Adrenal gland (tissue), 12 donors: ENCODE results near the gene ABLIM2. TPM values are rescaled to one million over a fixed set of nuclear protein-coding genes. Genes with fewer than 3 reads are reported as not detected.

Experiments
- DNase-seq, 7 donors: peaks; one replicate each; pipeline ENCODE4 v3.0.0-alpha.2; 2019 to 2020
- H3K27ac ChIP-seq, 5 donors: fragments of 200-600 bp; sonication (generic) in 4 of 5; 1 replicate in 3 of 5; 2 replicates in 2 of 5; pipeline versions ENCODE4 v1.5.1 to v1.8.0; 2016 to 2020; ENCODE audit warnings: mild to moderate bottlenecking in 1 of 5
- H3K27me3 ChIP-seq: fragments of 200-600 bp; 2 replicates; pipeline ENCODE4 v1.8.0; 2021
- H3K36me3 ChIP-seq, 2 donors: fragments of 200-600 bp; replicated peaks in 1 of 2; 1 replicate in 1 of 2; 2 replicates in 1 of 2; pipeline versions ENCODE4 v1.5.1 to v1.8.0; 2018 to 2022
- H3K4me1 ChIP-seq, 2 donors: fragments of 200-600 bp; replicated peaks in 1 of 2; 1 replicate in 1 of 2; 2 replicates in 1 of 2; pipeline versions ENCODE4 v1.5.1 to v1.8.0; 2018 to 2021
- H3K4me3 ChIP-seq, 4 donors: fragments of 200-600 bp; sonication (generic) in 3 of 4; one replicate each; pipeline ENCODE4 v1.5.1; 2016 to 2018
- H3K9me3 ChIP-seq, 3 donors: fragments of 200-600 bp; sonication (generic) in 1 of 3; replicated peaks in 1 of 3; 1 replicate in 2 of 3; 2 replicates in 1 of 3; pipeline versions ENCODE4 v1.5.1 to v1.8.0; 2016 to 2021
- POLR2A ChIP-seq, 2 donors: fragments of 450-650 bp; IDR thresholded peaks; one replicate each; pipeline ENCODE4 v1.6.1; 2017; ENCODE audit warnings: antibody characterized with exemption in 2 of 2, mild to moderate bottlenecking in 2 of 2, moderate library complexity in 1 of 2
- WGBS, 4 donors: extraction: QIAGEN DNeasy Blood & Tissue Kit in 2 of 4; methylation state at CpG; one replicate each; pipeline versions ENCODE4 v1.1.5 to v1.1.7; 2013 to 2017; 5-methylcytosine and 5-hydroxymethylcytosine counted together
- intact Hi-C, 2 donors: fragments of 100-400 bp; cut with DNase I; formaldehyde crosslinking; loops; one replicate each; pipeline versions ENCODE4 v1.14.1 to v1.15.0; 2022 to 2023
- microRNA counts, 2 donors: library from miRNA; unstranded; fragments of <30 nt; microRNA quantifications; one replicate each; lab custom pipeline; 2016
- microRNA-seq, 3 donors: library from miRNA; unstranded; fragments of <30 nt; microRNA quantifications; one replicate each; pipeline ENCODE4, GENCODE V29; 2017 to 2020
- polyA plus RNA-seq, 3 donors: library from polyadenylated mRNA; stranded (reverse); fragments of 200-250 nt in 2 of 3; fragments of 350-450 nt in 1 of 3; fragmentation: Illumina TruSeq in 1 of 3; extraction: RNeasy Lipid Tissue Mini Kit (QIAGEN cat#74804) in 1 of 3; gene quantifications; one replicate each; pipeline ENCODE4 v1.2.3, GENCODE V29; 2013 to 2014
- small RNA-seq, 2 donors: library from RNA; depleted of rRNA; stranded (forward); fragments of <200 nt; gene quantifications; one replicate each; pipeline ENCODE3, GENCODE V24; 2016
- total RNA-seq, 9 donors: library from RNA; depleted of rRNA in 4 of 9; stranded (reverse); fragments of >200 nt in 4 of 9; fragments of 120-200 nt in 1 of 9; fragmentation: NEBNext Ultra II Directional in 1 of 9; extraction: Animal tissue kit (Norgen Biotek cat#: 25700) in 1 of 9; gene quantifications; one replicate each; pipeline versions ENCODE4 v1.1.0 to v1.2.4, GENCODE V29; 2013 to 2023
- TF ChIP-seq, protein P1 (sequence below), 6 experiments: fragments of 450-650 bp in 4 of 6; fragments of 200-600 bp in 2 of 6; sonication (generic) in 1 of 6; IDR thresholded peaks; 1 replicate in 5 of 6; 2 replicates in 1 of 6; pipeline versions ENCODE4 v1.5.1 to v1.8.0; 2016 to 2021; ENCODE audit warnings: antibody characterized with exemption in 6 of 6, mild to moderate bottlenecking in 2 of 6, moderate library complexity in 1 of 6
- donor health status: healthy with polysubstance abuse.
- donor health status: Bipolar disorder and iron deficiency.
- donor health status: DM: yes; HTN: yes; CAD: no.
- donor health status: DM: no; HTN: no; CAD: no.
- donor health status: DM: no; HTN: no; CAD: no.
- donor health status: DM: yes; HTN: yes; CAD: no.

Gene ABLIM2
- total and polyA plus RNA-seq, 12 donors = 5.8 to 31.2 (median 14.6) TPM

DNA sequence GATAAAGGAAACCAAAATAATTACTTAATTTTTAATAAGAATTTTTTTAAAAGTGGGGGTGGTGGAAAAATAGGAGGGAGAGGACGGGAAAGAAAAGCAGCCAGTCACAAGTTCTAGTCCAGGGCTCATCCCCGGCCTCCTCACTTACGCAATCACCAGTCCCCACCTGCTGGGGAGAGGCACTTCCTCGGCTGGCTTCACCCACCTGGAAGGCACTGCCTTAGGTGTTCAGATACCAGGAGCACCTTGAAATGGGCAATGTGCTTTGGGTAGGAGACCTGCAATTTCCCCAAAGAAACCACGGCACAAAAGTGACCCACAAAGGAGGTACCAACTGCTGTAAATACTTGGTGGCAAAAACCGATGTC, 242.8 kb downstream of the ABLIM2 start:
- Histone ChIP-seq H3K9me3 (no peaks in the 10 kb centered on the region), H3K4me1 (no peaks in the 10 kb centered on the region), H3K36me3 (no peaks in the 10 kb centered on the region), H3K27me3 (no peaks in the 10 kb centered on the region), H3K4me3 (no peak overlapping the region), H3K27ac (no peak overlapping the region)
- no peak for DNase-seq
- intact Hi-C loops = no loop called here
- TF ChIP-seq, protein P1, sequence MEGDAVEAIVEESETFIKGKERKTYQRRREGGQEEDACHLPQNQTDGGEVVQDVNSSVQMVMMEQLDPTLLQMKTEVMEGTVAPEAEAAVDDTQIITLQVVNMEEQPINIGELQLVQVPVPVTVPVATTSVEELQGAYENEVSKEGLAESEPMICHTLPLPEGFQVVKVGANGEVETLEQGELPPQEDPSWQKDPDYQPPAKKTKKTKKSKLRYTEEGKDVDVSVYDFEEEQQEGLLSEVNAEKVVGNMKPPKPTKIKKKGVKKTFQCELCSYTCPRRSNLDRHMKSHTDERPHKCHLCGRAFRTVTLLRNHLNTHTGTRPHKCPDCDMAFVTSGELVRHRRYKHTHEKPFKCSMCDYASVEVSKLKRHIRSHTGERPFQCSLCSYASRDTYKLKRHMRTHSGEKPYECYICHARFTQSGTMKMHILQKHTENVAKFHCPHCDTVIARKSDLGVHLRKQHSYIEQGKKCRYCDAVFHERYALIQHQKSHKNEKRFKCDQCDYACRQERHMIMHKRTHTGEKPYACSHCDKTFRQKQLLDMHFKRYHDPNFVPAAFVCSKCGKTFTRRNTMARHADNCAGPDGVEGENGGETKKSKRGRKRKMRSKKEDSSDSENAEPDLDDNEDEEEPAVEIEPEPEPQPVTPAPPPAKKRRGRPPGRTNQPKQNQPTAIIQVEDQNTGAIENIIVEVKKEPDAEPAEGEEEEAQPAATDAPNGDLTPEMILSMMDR (IDR thresholded peaks at IDR 0.05) = no peak
- no peak for TF ChIP-seq POLR2A (IDR thresholded peaks at IDR 0.05)
- WGBS, 4 donors = 74 to 79% (median 75%) methylated on average over 6 of the region's 6 CpGs

MicroRNA genes within 50 kb of the gene (microRNA counts, 767-probe panel; counts per million panel counts)
- microRNA hsa-miR-95 (lab: Ali Mortazavi, UCI) = 4,845 to 5,452 counts per million in 2 donors

Small RNA genes within 50 kb of the gene (microRNA-seq; reads per million reads assigned to microRNA genes)
- gene MIR95 = 1,375 to 2,297 (median 1,834) reads per million in 3 donors

Small RNA genes within 50 kb of the gene (small RNA-seq; reads per million reads assigned to genes)
- 7.7 to 8.0 reads per million in 2 donors for gene MIR95

Other genes with a start within 250 kb of the ABLIM2 start
- gene AFAP1, start 219.0 kb downstream of the ABLIM2 start, total RNA-seq = 10 to 100 TPM in 6 of 9 donors, 1 to 10 TPM in 3; 6.5 to 16.1 (median 10.6) TPM
- gene AFAP1, start 219.0 kb downstream of the ABLIM2 start, polyA plus RNA-seq = 1 to 10 TPM; 3.3 to 4.9 (median 4.7) TPM
- gene SH3TC1, start 40.5 kb upstream of the ABLIM2 start, total RNA-seq = 10 to 100 TPM in 8 of 9 donors, 1 to 10 TPM in 1; 4.7 to 58.7 (median 22.4) TPM
- 10 to 100 TPM in 2 of 3 donors, 1 to 10 TPM in 1; 1.5 to 28.0 (median 19.8) TPM for gene SH3TC1, start 40.5 kb upstream of the ABLIM2 start, polyA plus RNA-seq
- gene HTRA3, start 110.9 kb upstream of the ABLIM2 start, total RNA-seq = 10 to 100 TPM in 1 of 9 donors, 1 to 10 TPM in 8; 2.3 to 10.6 (median 4.3) TPM
- gene HTRA3, start 110.9 kb upstream of the ABLIM2 start, polyA plus RNA-seq = 10 to 100 TPM in 1 of 3 donors, 1 to 10 TPM in 2; 1.6 to 14.0 (median 4.0) TPM